GM12878 (cell line): ENCODE measurements around the gene KATNBL1. TPM values are rescaled to one million over a fixed set of nuclear protein-coding genes. Genes with fewer than 3 reads are reported as not detected.

Experiments used
- ATAC-seq: fragments of 200-7000 bp; cut with Tn5 transposase; 3 replicates; pipeline ENCODE4 v1.9.1; 2020; ENCODE audit warnings: mild to moderate bottlenecking, moderate library complexity
- BruUV-seq: library from RNA; stranded (reverse); fragments of 400-500 nt; replicated peaks from 2 replicates; lab custom pipeline; 2021; lab: Mats Ljungman, UMichigan
- CTCF ChIA-PET: fragments of 300-600 bp; sonication (Branson Sonifier 250); formaldehyde crosslinking; extraction: SDS; loops from one replicate; lab custom pipeline; 2021; ENCODE audit warnings: inconsistent platforms; lab: Yijun Ruan, JAX
- POLR2A ChIA-PET: fragments of 350-600 bp; formaldehyde crosslinking; extraction: SDS; loops from one replicate; lab custom pipeline; 2021; ENCODE audit warnings: inconsistent platforms; lab: Charles Lee
- RAD21 ChIA-PET: fragments of 300-600 bp; sonication (Branson Sonifier 250); formaldehyde crosslinking; loops from one replicate; lab custom pipeline; 2023; ENCODE audit warnings: antibody characterized with exemption; ENCODE audit not compliant: unreplicated experiment; lab: Charles Lee
- SMC1A ChIA-PET: fragments of 300-600 bp; sonication (Branson Sonifier 250); formaldehyde crosslinking; loops from one replicate; lab custom pipeline; 2023; ENCODE audit not compliant: unreplicated experiment, uncharacterized antibody; lab: Charles Lee
- DNase-seq: peaks from one replicate; pipeline ENCODE4 v3.0.0-alpha.2; 2011; ENCODE audit warnings: low read depth, low spot score
- FAIRE-seq: peaks from 3 replicates; lab custom pipeline; 2011; peaks lifted over from hg19 to GRCh38; lab: Jason Lieb, UNC
- H2AFZ ChIP-seq: 2 replicates; pipeline ENCODE4 v1.6.0; 2011; ENCODE audit warnings: low read depth, low read length, control low read depth; ENCODE audit not compliant: control insufficient read depth
- H3K27ac ChIP-seq: 2 replicates; pipeline ENCODE4 v1.5.1; 2011; ENCODE audit warnings: control low read depth; ENCODE audit not compliant: control insufficient read depth, insufficient read depth
- H3K27me3 ChIP-seq, 2 experiments: replicated peaks in 1 of 2; 2 replicates each; pipeline versions ENCODE4 v1.6.0 to v1.6.1; 2011; ENCODE audit warnings: low read length in 1 of 2; ENCODE audit not compliant: control insufficient read depth in 2 of 2, insufficient read depth in 2 of 2
- H3K36me3 ChIP-seq, 2 experiments: 2 replicates each; pipeline ENCODE4 v1.5.1; 2011; ENCODE audit warnings: low read length in 1 of 2; ENCODE audit not compliant: control insufficient read depth in 2 of 2, insufficient read depth in 2 of 2
- H3K4me1 ChIP-seq: 2 replicates; pipeline ENCODE4 v1.6.1; 2011; ENCODE audit warnings: mild to moderate bottlenecking, low read length, moderate library complexity, mixed read lengths; ENCODE audit not compliant: control insufficient read depth, insufficient read depth
- H3K4me2 ChIP-seq: 2 replicates; pipeline ENCODE4 v1.6.0; 2011; ENCODE audit warnings: control low read depth; ENCODE audit not compliant: control insufficient read depth, insufficient read depth
- H3K4me3 ChIP-seq: fragments of 200-600 bp; sonication (generic); 2 replicates; pipeline ENCODE4 v1.5.1; 2016
- H3K79me2 ChIP-seq: 2 replicates; pipeline ENCODE4 v1.6.0; 2011; ENCODE audit warnings: low read length; ENCODE audit not compliant: control insufficient read depth, insufficient read depth
- H3K9ac ChIP-seq: 2 replicates; pipeline ENCODE4 v1.8.0; 2011; ENCODE audit warnings: low read length, control low read depth, mixed read lengths; ENCODE audit not compliant: control insufficient read depth, insufficient read depth
- H3K9me3 ChIP-seq: replicated peaks from 3 replicates; pipeline ENCODE4 v1.5.1; 2011; ENCODE audit warnings: mild to moderate bottlenecking, low read length; ENCODE audit not compliant: control insufficient read depth, insufficient read depth
- H4K20me1 ChIP-seq: 2 replicates; pipeline ENCODE4 v1.6.0; 2011; ENCODE audit not compliant: control insufficient read depth, insufficient read depth
- BACH1 ChIP-seq: fragments of 450-650 bp; IDR thresholded peaks from 2 replicates; pipeline ENCODE4 v1.6.1; 2017; ENCODE audit warnings: mild to moderate bottlenecking, borderline replicate concordance
- CTCF ChIP-seq, 3 experiments: IDR thresholded peaks in 2 of 3; conservative IDR thresholded peaks in 1 of 3; 2 replicates each; pipeline ENCODE4 v1.5.1; 2011; ENCODE audit warnings: low read depth in 3 of 3, low read length in 3 of 3, mild to moderate bottlenecking in 3 of 3, control low read depth in 2 of 3, moderate library complexity in 2 of 3, inconsistent platforms in 1 of 3, mixed read lengths in 1 of 3; ENCODE audit not compliant: control insufficient read depth in 2 of 3, insufficient read depth in 1 of 3; ENCODE audit errors: extremely low read depth in 1 of 3
- DPF2 ChIP-seq: fragments of 450-650 bp; IDR thresholded peaks from 2 replicates; pipeline ENCODE4 v1.6.1; 2017; ENCODE audit warnings: mild to moderate bottlenecking
- IRF3 ChIP-seq: fragments of 450-650 bp; IDR thresholded peaks from 2 replicates; pipeline ENCODE4 v1.6.1; 2014; ENCODE audit warnings: mild to moderate bottlenecking
- NRF1 ChIP-seq: conservative IDR thresholded peaks from 2 replicates; pipeline ENCODE4 v1.6.1; 2011; ENCODE audit warnings: mild to moderate bottlenecking, low read depth, low read length, improper control_type of control experiment
- RAD21 ChIP-seq: IDR thresholded peaks from 2 replicates; pipeline ENCODE4 v1.6.1; 2011; ENCODE audit warnings: mild to moderate bottlenecking, low read depth, low read length, moderate library complexity; ENCODE audit not compliant: insufficient read depth
- RBBP5 ChIP-seq: fragments of 200-600 bp; sonication (generic); conservative IDR thresholded peaks from 2 replicates; pipeline ENCODE4 v1.6.1; 2016
- SKIL ChIP-seq: fragments of 450-650 bp; IDR thresholded peaks from 2 replicates; pipeline ENCODE4 v1.6.1; 2017; ENCODE audit warnings: mild to moderate bottlenecking, low read depth, inconsistent platforms; ENCODE audit not compliant: poor library complexity, severe bottlenecking
- SRF ChIP-seq, 2 experiments: IDR thresholded peaks; 2 replicates each; pipeline ENCODE4 v1.6.1; 2011; ENCODE audit warnings: low read depth in 2 of 2, low read length in 2 of 2, mild to moderate bottlenecking in 1 of 2, moderate library complexity in 1 of 2
- TBL1XR1 ChIP-seq: IDR thresholded peaks from 2 replicates; pipeline ENCODE4 v1.6.1; 2012; ENCODE audit warnings: low read depth, low read length, improper control_type of control experiment
- WGBS: methylation state at CpG from one replicate; pipeline ENCODE4 v1.1.6; 2016; ENCODE audit warnings: low lambda C conversion rate; ENCODE audit not compliant: insufficient replicate concordance, insufficient coverage; ENCODE audit errors: missing lambda C conversion rate; 5-methylcytosine and 5-hydroxymethylcytosine counted together
- in situ Hi-C: fragments of 300-500 bp; cut with MboI; formaldehyde crosslinking; loops from 9 replicates; pipeline ENCODE4 v1.14.3; 2018; ENCODE audit warnings: mixed read lengths
- intact Hi-C: fragments of 100-400 bp; cut with micrococcal nuclease; formaldehyde crosslinking; loops from one replicate; pipeline ENCODE4 v1.14.2; 2022; ENCODE audit not compliant: unreplicated experiment
- polyA plus RNA-seq, 11 experiments: library from polyadenylated mRNA; depleted of rRNA in 4 of 11; unstranded in 6 of 11; stranded (reverse) in 5 of 11; fragments of >200 nt; fragmentation: Nextera tagmentation in 4 of 11; fragmentation: Illumina TruSeq in 1 of 11; extraction: Ambion mirVana in 4 of 11; extraction: Trizol in 1 of 11; gene quantifications; 1 replicate in 1 of 11; 2 replicates in 10 of 11; pipeline versions ENCODE4 v1.2.1 to v1.2.3, GENCODE V29; 2011 to 2016; ENCODE audit warnings: inconsistent platforms in 2 of 11, missing spikeins in 2 of 11, low read depth in 1 of 11
- total RNA-seq, 4 experiments: library from RNA; depleted of rRNA in 3 of 4; stranded (reverse); fragments of >200 nt in 3 of 4; fragmentation: Illumina TruSeq in 1 of 4; extraction: Trizol in 1 of 4; gene quantifications; 2 replicates each; pipeline versions ENCODE4 v1.2.1 to v1.2.3, GENCODE V29; 2013 to 2021

KATNBL1 gene
- total and polyA plus RNA-seq, 10 of the 15 experiments (the other 5 are each of a cell fraction or from before 2014, with no cell fraction given): 7.8 to 58.8 (median 30.1) TPM

- no peaks in the 10 kb centered on the region for H4K20me1 ChIP-seq
- H3K27me3 ChIP-seq: no peaks in the 10 kb centered on the region
- DNase-seq (no peak), ATAC-seq (no peak), FAIRE-seq (no peak)
- H3K27ac ChIP-seq: no peak overlapping the region
- TF ChIP-seq SRF (IDR thresholded peaks at IDR 0.05; ENCODE audit: low read depth in 2 of 2, low read length in 2 of 2) (no peak), TBL1XR1 (no peak), IRF3 (no peak), RBBP5 (no peak), SKIL (no peak), CTCF (IDR thresholded peaks at IDR 0.05 in 2 of 3, conservative IDR thresholded peaks at IDR 0.05 in 1 of 3; ENCODE audit: control insufficient read depth in 2 of 3, extremely low read depth in 1 of 3, insufficient read depth in 1 of 3, low read depth in 3 of 3, low read length in 3 of 3) (no peak), DPF2 (no peak), RAD21 (no peak), BACH1 (no peak), NRF1 (no peak)
- 50% methylated on average over 2 of the region's 2 CpGs for WGBS
- H3K4me3 ChIP-seq: no peak overlapping the region
- H2AFZ ChIP-seq: no peak overlapping the region
- POLR2A ChIA-PET: no interaction called here
- H3K9me3 ChIP-seq: no peaks in the 10 kb centered on the region
- RAD21 ChIA-PET: no interaction called here
- SMC1A ChIA-PET: interaction anchor here (1.3 kb wide), 1 partner anchor 9 kb away, joined by 3 read pairs; no protein-coding TSS in a partner anchor
- no peaks in the 10 kb centered on the region for H3K4me1 ChIP-seq
- no peak overlapping the region for H3K9ac ChIP-seq
- in situ Hi-C loops (no loop called here), intact Hi-C loops (no loop called here)
- H3K79me2 ChIP-seq: no peaks in the 10 kb centered on the region
- BruUV-seq: no TSS peak
- no peak overlapping the region for H3K4me2 ChIP-seq
- H3K36me3 ChIP-seq: no peaks in the 10 kb centered on the region
- CTCF ChIA-PET: interaction anchor here (1.1 kb wide), 1 partner anchor 96 kb away, joined by 5 read pairs; the partner anchor contains the start of gene KATNBL1
Measured at GRCh38 chr15:34114215-34114614, 95.7 kb downstream of the KATNBL1 start.
